Osteoblast (primary cell): Measurements from ENCODE around the gene IL17C. TPM values are rescaled to one million over a fixed set of nuclear protein-coding genes. Genes with fewer than 3 reads are reported as not detected.
A peak's percentile ranks its signal among the peaks of the same experiment; 100 is the strongest.
"Not testable (repeated sequence)": the region's sequence is repeated elsewhere in the genome, so short reads cannot be mapped to it uniquely, and the experiment has no call there.

ENCODE experiments used
- DNase-seq: peaks from one replicate; pipeline ENCODE4 v3.0.0; 2011; ENCODE audit warnings: low spot score, mixed read lengths; ENCODE audit not compliant: insufficient read length; ENCODE audit errors: missing footprints
- H2AFZ ChIP-seq: 2 replicates; pipeline ENCODE4 v1.6.0; 2011; ENCODE audit warnings: mild to moderate bottlenecking, low read length
- H3K27ac ChIP-seq: 2 replicates; pipeline ENCODE4 v1.5.1; 2011; ENCODE audit warnings: mild to moderate bottlenecking, low read depth, low read length, moderate library complexity
- H3K27me3 ChIP-seq: 2 replicates; pipeline ENCODE4 v1.6.0; 2012; ENCODE audit warnings: mild to moderate bottlenecking, control low read depth, inconsistent platforms, low read length, moderate library complexity; ENCODE audit not compliant: insufficient read depth
- H3K36me3 ChIP-seq: 2 replicates; pipeline ENCODE4 v1.5.1; 2011; ENCODE audit warnings: mild to moderate bottlenecking, low read length, control low read depth, moderate library complexity; ENCODE audit not compliant: insufficient read depth
- H3K4me1 ChIP-seq: 2 replicates; pipeline ENCODE4 v1.5.1; 2011; ENCODE audit warnings: mild to moderate bottlenecking, low read length, control low read depth, moderate library complexity; ENCODE audit not compliant: insufficient read depth
- H3K4me2 ChIP-seq: 2 replicates; pipeline ENCODE4 v1.6.0; 2011; ENCODE audit warnings: mild to moderate bottlenecking, low read length; ENCODE audit not compliant: insufficient read depth
- H3K4me3 ChIP-seq: fragments of 200-600 bp; sonication (generic); 3 replicates; pipeline ENCODE4 v1.5.1; 2012; ENCODE audit warnings: mild to moderate bottlenecking, low read length, inconsistent platforms; ENCODE audit not compliant: insufficient read depth
- H3K79me2 ChIP-seq: 2 replicates; pipeline ENCODE4 v1.6.0; 2012; ENCODE audit warnings: mild to moderate bottlenecking, low read length, control low read depth, inconsistent platforms; ENCODE audit not compliant: insufficient read depth
- H3K9me3 ChIP-seq: 2 replicates; pipeline ENCODE4 v1.5.1; 2011; ENCODE audit warnings: low read depth, low read length, control low read depth
- H4K20me1 ChIP-seq: 2 replicates; pipeline ENCODE4 v1.6.0; 2012; ENCODE audit warnings: mild to moderate bottlenecking, low read length, control low read depth; ENCODE audit not compliant: insufficient read depth
- CTCF ChIP-seq: IDR thresholded peaks from 2 replicates; pipeline ENCODE4 v1.5.1; 2011; ENCODE audit warnings: mild to moderate bottlenecking, low read depth, low read length, moderate library complexity; ENCODE audit errors: extremely low read depth
- total RNA-seq: library from RNA; depleted of rRNA; stranded (reverse); fragments of >200 nt; gene quantifications from 2 replicates; pipeline ENCODE4 v1.2.3, GENCODE V29; 2012

IL17C gene
- total RNA-seq, 1 donor, result under 0.01 TPM

- peaks cover 49% of the 10 kb centered on the region for H3K36me3 ChIP-seq
- TF ChIP-seq CTCF, result no peak
- peaks cover 13% of the 10 kb centered on the region for H4K20me1 ChIP-seq
Measured at GRCh38 chr16:88605186-88606147, 32.9 kb upstream of the IL17C start.

GRCh38 chr16:88606148-88606757 lies 32.1 kb upstream of the IL17C start:
- DNase-seq, result peak; percentile 54
- Histone ChIP-seq H3K27ac (no peak overlapping the region), H3K9me3 (no peaks in the 10 kb centered on the region), H2AFZ (no peak overlapping the region), H3K27me3 (no peaks in the 10 kb centered on the region), H3K4me3 (no peak overlapping the region), H3K4me2 (no peak overlapping the region), H4K20me1 (peaks cover 7% of the 10 kb centered on the region), H3K79me2 (peaks cover 19% of the 10 kb centered on the region), H3K36me3 (peaks cover 45% of the 10 kb centered on the region), H3K4me1 (no peaks in the 10 kb centered on the region)
- TF ChIP-seq CTCF, result no peak

More at GRCh38 chr16:88605186-88606147, 32.9 kb upstream of the IL17C start:
- Histone ChIP-seq H3K9me3 (no peaks in the 10 kb centered on the region), H2AFZ (no peak overlapping the region), H3K27me3 (no peaks in the 10 kb centered on the region), H3K27ac (no peak overlapping the region), H3K4me2 (no peak overlapping the region), H3K79me2 (peaks cover 17% of the 10 kb centered on the region), H3K4me1 (no peaks in the 10 kb centered on the region), H3K4me3 (no peak overlapping the region)
- no peak for DNase-seq

GRCh38 chr16:88608076-88608475 lies 30.3 kb upstream of the IL17C start:
- Histone ChIP-seq H3K4me3 (no peak overlapping the region), H2AFZ (no peak overlapping the region), H4K20me1 (peaks cover 3% of the 10 kb centered on the region), H3K4me1 (no peaks in the 10 kb centered on the region), H3K36me3 (peaks cover 36% of the 10 kb centered on the region), H3K9me3 (no peaks in the 10 kb centered on the region), H3K4me2 (no peak overlapping the region), H3K27ac (no peak overlapping the region), H3K27me3 (no peaks in the 10 kb centered on the region), H3K79me2 (peaks cover 13% of the 10 kb centered on the region)
- TF ChIP-seq CTCF, result no peak
- no peak for DNase-seq

GRCh38 chr16:88609426-88609825 lies 28.9 kb upstream of the IL17C start:
- H3K27me3 ChIP-seq, H2AFZ ChIP-seq, H3K9me3 ChIP-seq, DNase-seq, H3K4me2 ChIP-seq, H3K4me3 ChIP-seq, H3K27ac ChIP-seq, H3K4me1 ChIP-seq, H4K20me1 ChIP-seq: not testable (repeated sequence)
- Histone ChIP-seq H3K79me2 (peaks cover 16% of the 10 kb centered on the region), H3K36me3 (peaks cover 36% of the 10 kb centered on the region)
